Astrocyte of the spinal cord (primary cell): ENCODE results near the gene SLC5A10.

Experiments
- DNase-seq: peaks from one replicate; pipeline ENCODE4 v3.0.0; 2011; ENCODE audit warnings: low read depth, low spot score
- H3K4me3 ChIP-seq: 2 replicates; pipeline ENCODE4 v1.5.1; 2011; ENCODE audit warnings: low read depth, mild to moderate bottlenecking, low read length, moderate library complexity
- in situ Hi-C: cut with HindIII; loops from 2 replicates; pipeline ENCODE4 v1.10.0; 2017; ENCODE audit warnings: low sequenced_read_pairs
- TF ChIP-seq, protein P1 (sequence below): IDR thresholded peaks from 2 replicates; pipeline ENCODE4 v1.5.1; 2012; ENCODE audit warnings: low read depth, mild to moderate bottlenecking, low read length, inconsistent platforms

The SLC5A10 gene

DNA sequence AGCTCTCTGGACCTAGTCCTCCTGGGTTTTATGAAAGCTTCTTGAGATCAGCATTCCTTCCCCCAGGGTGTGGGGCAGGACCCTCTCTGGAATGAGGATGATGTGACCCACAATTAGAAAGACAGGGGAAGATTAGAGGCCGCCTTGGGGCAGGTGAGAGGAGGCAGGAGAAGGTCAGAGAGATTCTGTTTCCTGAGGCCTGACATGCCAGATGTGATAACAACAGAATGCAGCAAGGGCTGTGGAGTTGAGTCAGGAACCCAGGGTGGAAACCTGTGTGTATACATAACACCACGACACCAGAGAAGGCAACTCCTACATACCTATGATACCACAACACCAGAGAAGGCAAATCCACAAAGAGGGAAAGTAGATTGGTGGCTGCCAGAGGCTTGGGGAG is 5.4 kb upstream of the SLC5A10 start:
- in situ Hi-C loops, result no loop called here
- TF ChIP-seq, protein P1, sequence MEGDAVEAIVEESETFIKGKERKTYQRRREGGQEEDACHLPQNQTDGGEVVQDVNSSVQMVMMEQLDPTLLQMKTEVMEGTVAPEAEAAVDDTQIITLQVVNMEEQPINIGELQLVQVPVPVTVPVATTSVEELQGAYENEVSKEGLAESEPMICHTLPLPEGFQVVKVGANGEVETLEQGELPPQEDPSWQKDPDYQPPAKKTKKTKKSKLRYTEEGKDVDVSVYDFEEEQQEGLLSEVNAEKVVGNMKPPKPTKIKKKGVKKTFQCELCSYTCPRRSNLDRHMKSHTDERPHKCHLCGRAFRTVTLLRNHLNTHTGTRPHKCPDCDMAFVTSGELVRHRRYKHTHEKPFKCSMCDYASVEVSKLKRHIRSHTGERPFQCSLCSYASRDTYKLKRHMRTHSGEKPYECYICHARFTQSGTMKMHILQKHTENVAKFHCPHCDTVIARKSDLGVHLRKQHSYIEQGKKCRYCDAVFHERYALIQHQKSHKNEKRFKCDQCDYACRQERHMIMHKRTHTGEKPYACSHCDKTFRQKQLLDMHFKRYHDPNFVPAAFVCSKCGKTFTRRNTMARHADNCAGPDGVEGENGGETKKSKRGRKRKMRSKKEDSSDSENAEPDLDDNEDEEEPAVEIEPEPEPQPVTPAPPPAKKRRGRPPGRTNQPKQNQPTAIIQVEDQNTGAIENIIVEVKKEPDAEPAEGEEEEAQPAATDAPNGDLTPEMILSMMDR, result no peak

DNA sequence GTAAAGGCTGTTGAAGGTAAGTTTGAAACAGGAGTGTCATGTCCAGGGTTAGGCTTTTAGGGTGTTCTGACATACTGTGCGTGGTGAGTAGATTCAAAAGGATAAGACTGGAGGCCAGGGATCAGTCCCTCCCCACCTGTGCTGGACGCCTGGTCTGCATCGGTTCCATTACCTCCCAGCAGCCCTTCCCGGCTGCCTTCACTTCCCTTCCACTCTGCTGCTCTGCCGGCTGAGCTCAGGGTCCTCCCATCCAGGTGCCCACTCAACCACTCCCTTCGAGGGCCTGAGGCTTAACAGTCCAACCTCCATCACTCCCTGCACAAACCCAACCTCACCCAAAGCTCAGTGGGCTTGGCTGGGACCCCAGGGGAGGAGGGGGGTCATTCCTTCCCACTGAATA is 4.1 kb upstream of the SLC5A10 start:
- H3K4me3 ChIP-seq, result no peak overlapping the region
- in situ Hi-C loops, result no loop called here
- TF ChIP-seq, protein P1, result no peak

More for the DNA sequence above, 5.4 kb upstream of the SLC5A10 start:
- no peak overlapping the region for H3K4me3 ChIP-seq
- DNase-seq, result no peak

DNA sequence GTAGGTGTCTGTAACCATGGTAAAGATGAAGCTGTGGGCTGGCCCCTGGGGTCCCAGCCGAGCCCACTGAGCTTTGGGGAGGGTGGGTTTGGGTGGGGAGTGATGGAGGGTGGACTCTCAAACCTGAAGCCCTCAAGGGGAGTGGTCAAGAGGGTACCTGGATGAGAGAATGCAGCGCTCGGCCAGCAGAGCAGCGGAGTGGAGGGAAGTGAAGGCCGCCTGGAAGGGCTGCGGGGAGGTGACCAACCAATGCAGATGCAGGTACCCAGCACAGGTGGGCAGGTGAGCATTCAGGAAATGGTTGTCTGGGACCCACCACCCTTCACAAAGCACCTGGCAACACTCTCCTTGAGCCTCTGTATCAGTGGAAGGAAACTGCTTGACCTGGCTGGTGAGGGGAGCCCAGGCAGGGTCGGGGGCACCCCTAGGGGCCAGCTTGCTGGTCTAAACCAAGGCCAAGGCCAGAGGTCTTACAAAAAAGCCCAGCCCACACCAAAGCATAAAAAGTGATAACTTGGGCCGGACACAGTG is 3.4 kb upstream of the SLC5A10 start:
- in situ Hi-C loops, result no loop called here
- no peak for DNase-seq
- no peak overlapping the region for H3K4me3 ChIP-seq
- TF ChIP-seq, protein P1, result no peak

More for the DNA sequence above, 4.1 kb upstream of the SLC5A10 start:
- DNase-seq, result no peak

DNA sequence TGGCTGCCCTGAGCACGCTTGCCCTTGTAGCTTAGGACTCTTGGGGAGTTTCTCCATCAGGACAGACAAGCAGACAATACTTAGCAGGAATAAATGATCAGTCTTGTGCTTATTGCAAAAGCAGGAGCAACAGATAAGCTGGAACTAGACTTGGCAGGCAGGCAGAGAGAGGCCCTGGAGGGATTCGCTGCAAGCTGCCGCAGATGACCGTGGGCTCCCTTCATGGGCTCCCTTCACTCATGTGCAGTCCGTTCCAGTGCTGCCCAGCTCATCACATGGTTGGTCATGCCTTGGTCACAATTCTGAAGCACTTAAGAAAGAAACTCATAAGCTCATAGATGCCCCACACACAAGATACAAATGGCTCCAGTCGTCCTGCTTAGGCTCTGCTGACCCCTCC is 2.4 kb upstream of the SLC5A10 start:
- no peak for DNase-seq
- H3K4me3 ChIP-seq, result no peak overlapping the region
- TF ChIP-seq, protein P1, result no peak
- in situ Hi-C loops, result no loop called here

DNA sequence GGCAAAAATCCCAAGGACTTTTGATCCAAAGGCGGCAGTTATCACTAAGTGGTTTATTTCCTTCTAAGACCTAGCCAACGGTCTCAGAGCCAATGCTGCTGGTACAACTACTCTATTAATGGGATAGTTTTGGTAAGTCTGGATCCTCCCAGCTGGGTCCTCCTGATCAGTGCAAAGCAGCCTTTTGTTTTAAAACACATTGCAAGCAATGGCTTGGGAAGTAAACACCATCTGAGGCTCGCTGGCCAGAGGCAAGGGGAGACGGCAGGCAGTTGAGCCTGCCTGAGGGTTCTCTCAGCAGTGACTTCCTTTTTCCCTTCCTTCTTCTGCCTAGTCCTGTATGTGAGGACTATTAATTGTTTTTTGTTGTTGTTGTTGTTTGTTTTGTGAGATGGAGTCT is 1.6 kb upstream of the SLC5A10 start:
- TF ChIP-seq, protein P1, result no peak
- H3K4me3 ChIP-seq, result no peak overlapping the region
- DNase-seq, result no peak
- in situ Hi-C loops, result no loop called here

DNA sequence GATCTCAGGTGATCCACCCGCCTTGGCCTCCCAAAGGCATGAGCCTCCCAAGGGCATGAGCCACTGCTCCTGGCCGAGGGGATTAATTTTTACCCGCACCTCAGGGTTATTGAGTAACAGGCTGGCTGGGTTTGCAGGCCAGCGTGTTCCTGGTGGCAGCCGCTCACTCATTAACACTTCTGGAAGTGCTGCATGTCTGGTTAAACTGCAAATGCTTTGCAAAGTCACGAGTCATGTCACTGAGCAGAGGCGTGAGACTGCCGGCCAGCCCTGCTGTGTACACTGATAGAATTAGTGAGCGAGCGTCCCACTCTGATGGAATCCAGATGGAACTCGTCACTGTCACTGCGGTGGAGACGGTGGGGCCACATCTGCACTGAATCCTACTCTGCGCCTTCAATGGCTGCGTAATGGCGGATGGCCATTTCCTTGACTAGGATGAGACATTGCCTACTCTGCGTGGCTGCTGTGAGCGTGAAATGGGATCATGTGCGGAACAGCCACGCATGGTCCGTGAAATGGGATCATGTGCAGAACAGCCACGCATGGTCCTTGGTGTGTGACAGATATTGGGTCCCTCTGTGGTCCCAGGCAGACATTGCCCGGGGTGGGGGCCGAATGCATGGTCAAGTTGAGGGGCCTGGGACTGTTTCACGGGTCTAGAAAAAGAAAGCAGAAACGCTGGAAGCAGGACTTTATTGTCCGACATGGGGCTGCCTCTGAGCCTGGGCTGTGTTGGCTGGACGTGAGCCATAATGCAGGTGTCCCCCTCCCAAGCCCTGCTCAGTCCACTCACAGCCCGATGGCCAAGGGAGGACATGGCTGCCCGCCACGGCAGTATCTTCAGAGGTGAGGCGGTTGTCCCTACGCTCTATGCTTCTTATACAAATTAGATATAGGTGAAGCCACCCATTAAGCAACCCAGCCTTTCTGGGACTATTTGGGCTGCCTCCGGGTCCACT is 740 bp upstream of the SLC5A10 start:
- no peak for DNase-seq
- in situ Hi-C loops, result no loop called here
- no peak overlapping the region for H3K4me3 ChIP-seq
- TF ChIP-seq, protein P1, result no peak
